OCI-M2 (cell line): Measurements from ENCODE around the gene A2M.

Experiments
- DNase-seq: peaks from one replicate; lab custom pipeline; 2025; ENCODE audit not compliant: unreplicated experiment; lab: John Stamatoyannopoulos, UW

Gene A2M

DNA sequence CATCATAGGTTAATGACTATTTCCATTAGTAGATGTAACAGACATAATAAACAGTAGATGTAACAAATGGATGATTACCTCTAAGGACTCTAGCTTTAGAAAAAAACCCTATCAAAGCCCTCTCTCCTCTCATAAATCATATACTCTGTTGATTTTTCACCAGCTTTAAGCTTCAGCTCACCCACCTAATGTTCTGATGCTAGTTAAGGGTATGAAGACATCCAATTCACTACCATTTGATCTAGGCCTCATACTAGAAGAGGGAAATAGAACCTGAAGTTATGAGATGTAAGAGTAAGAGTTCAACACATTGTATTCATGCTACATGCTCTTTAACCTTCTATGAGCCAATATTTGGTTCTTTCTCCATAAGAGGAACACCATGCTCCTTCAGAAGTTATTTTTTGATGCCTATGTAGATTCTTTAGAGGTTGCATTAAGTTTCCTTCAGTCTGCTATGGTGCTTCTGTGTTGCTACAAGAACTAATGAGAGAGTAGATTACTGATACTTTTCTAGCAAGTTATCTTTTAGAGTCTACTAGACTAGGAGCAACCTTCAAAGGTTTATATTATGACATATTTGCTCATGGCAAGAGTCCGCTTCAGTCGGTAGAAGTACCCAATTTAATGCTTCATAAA, 16.0 kb downstream of the A2M start:
- DNase-seq, result no peak

DNA sequence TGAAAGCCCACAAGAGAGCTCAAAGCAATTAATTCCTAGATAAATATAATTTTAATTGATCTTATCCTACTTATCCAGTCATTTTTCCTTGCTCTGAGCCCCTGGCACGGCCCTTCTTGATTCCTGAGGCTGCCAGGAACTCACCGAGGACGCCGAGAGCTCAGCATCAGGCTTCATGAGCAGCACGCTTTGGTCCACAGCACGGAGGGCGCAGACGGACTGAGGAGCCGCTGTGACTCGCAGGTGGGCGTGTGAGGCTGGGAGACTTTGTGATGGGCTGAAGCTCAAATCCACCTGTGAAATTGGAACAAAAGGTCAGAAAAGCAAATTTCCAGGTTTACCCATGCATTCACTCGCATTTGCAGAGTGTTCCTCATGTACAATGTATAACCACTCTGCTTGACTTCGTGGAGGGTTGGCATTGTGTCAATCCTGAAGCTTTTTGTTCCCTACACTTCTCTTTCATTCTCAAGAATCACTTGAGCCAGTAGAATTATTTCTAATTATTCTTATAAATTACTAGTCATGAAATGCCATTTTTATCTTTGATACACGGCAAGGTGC, 17.2 kb downstream of the A2M start:
- no peak for DNase-seq

GRCh38 chr12:9098115-9098452, 17.6 kb downstream of the A2M start:
- DNase-seq, result no peak

DNA sequence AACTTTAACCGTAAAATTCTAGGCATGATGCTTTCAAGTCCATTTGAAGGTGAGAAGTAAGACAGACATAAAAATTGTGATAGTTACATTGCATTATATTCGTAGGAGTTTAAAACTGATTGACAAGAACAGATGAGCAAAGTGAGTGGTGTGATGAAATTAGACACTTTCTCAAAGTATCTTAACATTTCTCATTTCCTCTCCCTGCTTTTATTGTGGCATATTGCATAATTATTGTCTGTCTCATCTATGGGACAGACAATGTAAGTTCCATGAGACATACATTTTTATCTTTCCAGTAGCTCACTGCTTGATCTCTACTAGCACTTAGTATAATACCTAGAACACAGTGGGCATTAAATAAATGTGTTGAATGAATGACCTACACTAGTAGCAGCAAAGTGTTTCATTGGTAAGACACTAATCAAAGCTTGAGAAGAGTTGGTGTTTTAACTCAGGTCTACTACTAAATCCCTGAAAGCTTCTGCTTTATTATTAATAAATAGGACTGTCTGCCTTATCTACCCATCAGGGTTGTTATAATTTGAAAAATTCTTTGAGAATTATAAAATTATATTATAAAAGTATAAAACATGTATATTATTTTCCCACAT, 19.0 kb downstream of the A2M start:
- no peak for DNase-seq

DNA sequence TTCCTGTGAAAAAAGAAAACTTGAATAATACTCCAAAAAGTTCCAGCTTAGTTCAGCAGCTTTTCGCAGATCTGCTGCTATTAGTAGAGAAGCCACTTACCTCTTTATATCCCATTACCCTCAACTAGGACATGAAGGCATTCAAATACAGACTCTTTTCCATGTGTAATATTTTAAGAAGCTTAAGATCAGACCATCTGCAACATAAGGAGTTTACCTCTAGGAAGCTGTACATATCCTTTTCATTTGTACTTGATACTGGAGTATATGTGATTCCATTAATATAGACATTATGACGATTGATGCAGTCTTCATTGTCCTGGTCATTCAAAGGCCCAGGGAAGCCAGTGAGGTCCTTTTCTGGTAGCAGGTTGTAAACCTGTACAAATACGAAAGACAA, 20.4 kb downstream of the A2M start:
- DNase-seq, result no peak

DNA sequence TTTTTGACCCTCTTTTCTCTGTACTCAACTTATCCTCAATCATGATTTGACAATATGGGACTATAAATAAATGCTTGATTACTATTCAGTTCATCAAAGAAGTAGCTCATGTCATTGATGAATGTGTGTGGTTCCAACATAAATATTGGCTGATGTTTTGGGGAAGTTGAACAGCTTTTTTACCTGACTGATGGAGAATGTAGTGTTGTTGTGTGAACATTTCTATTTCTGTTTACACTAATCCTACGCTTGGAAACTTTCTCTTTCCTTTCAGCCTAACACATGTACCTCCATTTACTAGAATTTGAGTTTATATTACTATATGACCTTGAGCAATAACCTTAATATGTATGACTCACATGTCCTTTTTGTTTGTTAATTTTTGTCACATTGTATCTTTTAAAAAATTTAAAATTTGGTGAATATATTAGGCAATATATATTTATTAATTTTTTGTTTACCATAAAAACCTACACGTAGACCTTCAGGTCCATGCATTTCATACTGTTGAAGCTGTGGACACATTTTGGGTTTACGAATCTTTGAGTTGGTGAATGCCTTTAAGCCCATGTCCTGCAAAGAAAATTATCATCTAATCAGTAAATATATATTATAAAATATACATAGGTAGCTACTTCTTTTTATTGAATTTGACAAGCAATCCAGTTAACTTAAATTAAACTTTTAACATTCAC, 21.1 kb downstream of the A2M start:
- DNase-seq, result no peak

DNA sequence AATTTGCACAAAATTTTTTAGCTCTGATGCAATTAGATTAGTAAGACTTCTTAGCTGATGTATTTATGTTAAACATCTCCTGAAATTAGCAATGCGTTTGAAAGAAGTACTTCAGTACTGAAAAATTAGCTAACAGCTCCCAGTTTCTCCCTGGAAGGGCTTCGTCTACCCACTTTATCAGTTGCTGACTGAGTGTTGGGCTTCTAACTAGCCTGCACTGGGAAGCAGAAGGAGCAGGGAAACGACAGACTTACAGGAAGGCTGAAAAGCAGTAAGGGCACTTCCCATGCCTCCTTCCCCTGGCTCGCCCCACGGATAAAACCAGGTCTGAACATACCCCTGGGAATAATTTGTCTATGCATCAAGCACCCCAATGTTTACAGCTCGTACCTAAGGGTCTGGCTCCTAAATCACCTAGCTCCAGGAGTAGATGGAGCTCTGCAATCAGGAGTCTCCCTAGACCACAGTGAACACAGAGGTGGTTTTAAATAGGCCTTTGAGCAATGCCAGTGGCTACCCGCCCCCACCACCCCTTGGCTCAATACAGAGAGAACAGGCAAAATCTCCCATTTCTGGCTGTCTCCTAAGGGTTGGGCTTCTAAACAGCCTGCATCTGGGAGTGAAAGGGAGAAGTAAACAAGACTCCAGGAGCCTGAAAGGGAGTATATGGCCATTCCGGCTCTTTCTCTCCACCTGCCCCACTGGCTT, 23.7 kb downstream of the A2M start:
- no peak for DNase-seq

DNA sequence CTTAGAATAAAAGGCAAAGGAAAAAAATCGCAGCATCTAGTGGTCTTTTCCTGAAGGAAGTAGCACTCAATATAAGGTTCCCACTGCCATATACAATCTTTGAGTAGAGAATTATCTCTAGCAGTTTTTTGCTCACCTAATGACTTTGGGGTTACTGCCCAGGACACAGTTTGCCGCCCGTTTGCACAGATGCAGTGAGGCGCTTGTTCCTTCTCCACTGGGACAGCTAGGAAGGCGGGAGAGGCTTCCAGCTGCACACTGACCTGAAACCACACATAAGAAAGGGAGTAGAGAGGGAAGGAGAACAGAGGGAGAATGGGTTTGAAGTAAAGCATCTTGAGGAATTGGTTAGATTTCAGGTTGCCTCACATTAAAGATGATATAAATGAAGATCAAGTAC, 25.5 kb downstream of the A2M start:
- DNase-seq, result no peak

DNA sequence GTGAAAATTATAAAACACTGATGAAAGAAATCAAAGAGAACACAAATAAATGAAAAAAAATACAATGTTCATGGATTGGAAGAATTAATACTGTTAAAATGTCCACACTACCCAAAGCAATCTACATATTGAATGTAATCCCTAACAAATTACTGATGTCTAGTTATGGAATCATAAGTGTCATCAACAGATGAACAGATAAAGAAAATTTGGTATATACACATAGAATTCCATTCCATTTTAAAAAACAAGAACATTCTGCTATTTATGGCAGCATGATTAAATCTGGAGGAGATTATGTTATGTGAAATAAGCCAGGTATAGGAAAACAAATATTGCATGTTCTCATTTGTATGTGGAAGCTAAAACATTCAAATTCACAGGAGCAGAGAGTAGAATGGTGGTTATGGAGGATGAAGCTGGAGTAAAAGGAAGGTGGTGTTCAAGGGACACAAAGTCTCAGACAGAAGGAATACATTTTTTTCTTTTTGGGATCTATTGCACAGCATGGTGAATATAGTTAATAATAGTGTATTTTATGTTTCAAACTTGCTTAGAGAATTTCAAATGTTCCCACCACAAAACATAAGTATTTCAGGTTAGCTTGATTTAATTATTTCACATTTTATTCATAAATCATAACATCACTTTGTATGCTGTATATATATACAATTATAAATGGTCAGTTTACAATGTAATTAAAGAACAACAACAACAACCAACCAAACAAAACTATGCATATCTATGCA, 28.5 kb downstream of the A2M start:
- DNase-seq, result no peak

DNA sequence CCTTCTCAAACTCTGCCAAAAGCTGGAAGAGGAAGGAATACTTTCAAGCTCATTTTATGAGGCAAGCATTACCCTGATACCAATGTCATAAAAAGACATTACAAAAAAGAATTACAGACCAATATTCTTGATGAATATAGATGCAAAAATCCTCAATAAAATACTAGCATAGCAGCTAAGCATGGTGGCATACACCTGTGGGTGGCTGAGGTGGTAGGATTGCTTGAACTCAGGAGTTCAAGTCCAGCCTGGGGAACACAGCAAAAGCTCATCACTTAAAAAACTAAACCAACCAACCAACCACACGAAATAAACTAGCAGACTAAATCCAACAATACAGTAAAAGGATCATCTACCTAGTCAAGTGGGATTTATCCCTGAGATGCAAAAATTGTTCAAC, 29.6 kb downstream of the A2M start:
- no peak for DNase-seq

- DNase-seq, result no peak
Observed at GRCh38 chr12:9084417-9084816, 31.3 kb downstream of the A2M start.

GRCh38 chr12:9083793-9084192, 31.9 kb downstream of the A2M start:
- DNase-seq, result no peak

- no peak for DNase-seq
Observed at GRCh38 chr12:9081667-9082427, 33.9 kb downstream of the A2M start.

DNA sequence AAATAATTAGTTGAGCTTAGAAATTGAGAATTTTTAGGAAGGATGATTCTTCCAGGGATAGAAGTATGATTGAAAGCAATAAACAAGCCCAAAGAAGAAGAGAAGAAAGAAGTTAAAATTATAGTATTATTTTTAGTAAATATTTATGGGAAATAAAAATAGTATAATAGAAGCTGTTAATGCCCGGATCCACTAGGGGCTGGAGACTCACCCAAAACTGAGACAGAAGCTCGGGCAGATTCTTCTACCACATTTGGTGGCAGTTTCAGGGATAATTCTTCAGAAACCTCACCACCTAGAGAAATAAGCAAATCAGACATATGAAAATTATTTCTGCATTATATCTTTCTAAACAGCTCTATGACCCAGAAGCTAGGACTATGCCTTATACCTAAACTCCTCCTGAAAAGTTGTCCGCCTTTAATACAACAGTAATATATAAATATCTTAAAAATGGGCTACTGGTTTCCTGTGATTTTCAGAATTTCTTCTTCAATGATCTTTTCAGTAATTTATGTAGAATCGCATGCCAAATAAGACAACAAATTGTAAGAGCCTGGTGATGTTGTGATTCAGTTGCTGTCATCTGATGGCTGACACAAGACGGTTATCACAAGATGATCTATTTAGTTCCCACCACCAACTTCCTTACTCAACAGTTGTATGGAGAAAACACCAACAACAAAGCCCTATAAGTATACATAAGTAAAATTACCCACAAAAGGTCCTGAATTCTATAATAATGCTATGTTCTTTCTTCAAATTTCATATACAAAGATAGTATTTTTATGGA, 35.6 kb downstream of the A2M start:
- DNase-seq, result no peak

- no peak for DNase-seq
Observed at GRCh38 chr12:9079082-9079481, 36.6 kb downstream of the A2M start.

- no peak for DNase-seq
Observed at GRCh38 chr12:9077152-9078031, 38.3 kb downstream of the A2M start.

DNA sequence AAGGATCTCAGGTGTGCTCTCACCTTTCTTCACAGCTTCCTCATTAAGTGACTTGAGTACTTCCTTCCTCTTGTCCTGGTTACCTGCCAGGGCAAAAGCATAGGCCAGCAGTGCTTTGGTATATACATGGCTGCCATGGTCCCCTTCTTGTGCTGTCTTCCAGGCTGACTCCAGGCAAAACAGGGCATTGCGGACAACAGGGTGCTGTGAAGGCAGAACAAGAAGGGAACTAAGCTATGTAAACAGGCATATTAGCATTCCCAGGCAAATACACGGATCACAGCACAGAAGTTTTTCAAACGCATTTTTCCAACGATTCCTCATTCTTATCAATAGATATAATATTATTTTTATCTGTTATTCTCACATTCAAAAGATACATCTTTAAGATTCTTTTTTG, 39.0 kb downstream of the A2M start:
- no peak for DNase-seq

GRCh38 chr12:9075138-9075535, 40.6 kb downstream of the A2M start:
- no peak for DNase-seq
